GM21381 (cell line): ENCODE data around the gene PIGC.

ENCODE experiments used
- ATAC-seq: cut with Tn5 transposase; IDR thresholded peaks from one replicate; pipeline ENCODE4 v1.9.1; 2021; ENCODE audit warnings: mild to moderate bottlenecking, moderate library complexity; ENCODE audit not compliant: unreplicated experiment

PIGC gene

GRCh38 chr1:172443666-172444453 lies at the start of gene PIGC:
Gene PIGC (minus strand): TSS chr1:172444069. CDS start chr1:172442622, 1,447 bp downstream.
- ATAC-seq, result peak; percentile 99

GRCh38 chr1:172492421-172492820 lies 48.6 kb upstream of the PIGC start:
- no peak for ATAC-seq

GRCh38 chr1:172489847-172490246 lies 46.0 kb upstream of the PIGC start:
- no peak for ATAC-seq

- no peak for ATAC-seq
Observed at GRCh38 chr1:172488393-172488792, 44.5 kb upstream of the PIGC start.

- no peak for ATAC-seq
Observed at GRCh38 chr1:172487550-172487949, 43.7 kb upstream of the PIGC start.

- ATAC-seq, result no peak
Observed at GRCh38 chr1:172486805-172487454, 43.1 kb upstream of the PIGC start.

- no peak for ATAC-seq
Observed at GRCh38 chr1:172485626-172486025, 41.8 kb upstream of the PIGC start.

- ATAC-seq, result no peak
Observed at GRCh38 chr1:172484252-172484651, 40.4 kb upstream of the PIGC start.

GRCh38 chr1:172483448-172483847 lies 39.6 kb upstream of the PIGC start:
- ATAC-seq, result no peak

GRCh38 chr1:172482044-172482443 lies 38.2 kb upstream of the PIGC start:
- ATAC-seq, result no peak

GRCh38 chr1:172480431-172480830 lies 36.6 kb upstream of the PIGC start:
- ATAC-seq, result no peak

- ATAC-seq, result no peak
Observed at GRCh38 chr1:172478485-172478884, 34.6 kb upstream of the PIGC start.

GRCh38 chr1:172477741-172478140 lies 33.9 kb upstream of the PIGC start:
- ATAC-seq, result no peak

GRCh38 chr1:172477216-172477615 lies 33.3 kb upstream of the PIGC start:
- no peak for ATAC-seq

GRCh38 chr1:172476218-172476811 lies 32.4 kb upstream of the PIGC start:
- no peak for ATAC-seq

GRCh38 chr1:172473842-172474241 lies 30.0 kb upstream of the PIGC start:
- ATAC-seq, result no peak

GRCh38 chr1:172473302-172473701 lies 29.4 kb upstream of the PIGC start:
- no peak for ATAC-seq

GRCh38 chr1:172472495-172472894 lies 28.6 kb upstream of the PIGC start:
- no peak for ATAC-seq

- ATAC-seq, result no peak
Observed at GRCh38 chr1:172471666-172472065, 27.8 kb upstream of the PIGC start.

GRCh38 chr1:172470149-172470548 lies 26.3 kb upstream of the PIGC start:
- ATAC-seq, result no peak

GRCh38 chr1:172469717-172470116 lies 25.8 kb upstream of the PIGC start:
- no peak for ATAC-seq

GRCh38 chr1:172468296-172468695 lies 24.4 kb upstream of the PIGC start:
- ATAC-seq, result no peak
